HG02943 (cell line): ENCODE results near the gene ANAPC10.

Experiments
- ATAC-seq: cut with Tn5 transposase; IDR thresholded peaks from one replicate; pipeline ENCODE4 v1.9.1; 2021; ENCODE audit warnings: mild to moderate bottlenecking, low read depth, moderate library complexity; ENCODE audit not compliant: unreplicated experiment

ANAPC10 gene

GRCh38 chr4:145075742-145076468 is 22.1 kb downstream of the ANAPC10 start:
- ATAC-seq: no peak

DNA sequence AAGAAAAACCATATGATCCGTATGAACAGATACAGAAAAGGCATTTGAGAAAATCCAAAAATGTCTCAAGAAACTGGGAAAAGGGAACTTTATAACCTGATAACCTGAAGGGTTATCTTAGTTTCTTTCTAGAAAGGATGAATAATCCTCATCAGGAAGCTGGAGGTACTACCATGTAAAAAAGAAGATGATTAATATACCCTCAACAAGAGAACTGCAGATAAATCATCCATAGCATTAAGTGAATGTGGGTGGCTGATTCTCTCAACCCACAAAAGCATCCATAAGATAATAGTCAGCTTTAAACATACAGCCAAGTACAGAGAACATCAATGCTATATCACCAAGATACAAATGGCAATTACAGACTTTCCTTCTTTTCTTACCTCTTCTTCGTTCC is 26.4 kb downstream of the ANAPC10 start:
- no peak for ATAC-seq

DNA sequence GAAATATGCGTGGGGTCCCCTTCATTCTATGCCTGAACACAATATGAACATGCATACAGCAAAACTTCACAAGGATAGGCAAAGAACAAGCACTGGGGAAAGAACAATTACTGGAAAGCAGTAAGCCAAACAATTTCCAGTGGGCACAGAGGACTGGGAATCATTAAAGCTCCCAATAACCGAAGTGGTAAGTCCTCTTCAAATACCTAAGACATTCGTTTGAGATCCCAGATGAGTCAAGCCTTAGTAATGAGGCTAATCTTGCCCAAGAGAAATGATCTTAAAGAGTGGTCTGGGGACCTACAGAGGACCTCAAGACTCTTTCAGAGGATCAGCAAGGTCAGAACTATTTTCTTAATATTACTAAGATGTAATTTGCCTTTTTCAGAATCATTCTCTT is 28.6 kb downstream of the ANAPC10 start:
- ATAC-seq: no peak

DNA sequence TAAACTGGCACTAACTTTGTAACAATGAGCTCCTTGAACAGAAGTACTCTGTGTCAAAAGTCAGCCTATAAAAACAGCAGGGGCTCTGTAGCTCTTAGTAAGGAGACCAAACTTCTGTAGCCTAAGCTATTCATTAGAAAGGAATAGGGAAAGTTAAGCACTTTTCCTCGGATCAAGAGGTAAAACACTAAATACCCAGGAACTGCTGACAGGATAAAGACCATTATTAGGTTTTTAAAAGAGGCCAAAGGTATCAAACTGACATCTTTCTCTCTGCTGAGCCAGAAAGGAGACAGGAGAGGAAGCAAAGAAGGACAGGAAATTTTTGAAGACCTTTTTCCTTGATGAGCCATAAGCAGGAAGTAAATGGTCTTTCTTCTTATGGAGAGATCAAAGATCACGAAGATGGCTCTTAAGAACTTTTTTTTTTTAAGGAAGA is 31.9 kb downstream of the ANAPC10 start:
- ATAC-seq: no peak

- peak; percentile 62 for ATAC-seq
Observed at GRCh38 chr4:145061318-145061920, 36.6 kb downstream of the ANAPC10 start.

DNA sequence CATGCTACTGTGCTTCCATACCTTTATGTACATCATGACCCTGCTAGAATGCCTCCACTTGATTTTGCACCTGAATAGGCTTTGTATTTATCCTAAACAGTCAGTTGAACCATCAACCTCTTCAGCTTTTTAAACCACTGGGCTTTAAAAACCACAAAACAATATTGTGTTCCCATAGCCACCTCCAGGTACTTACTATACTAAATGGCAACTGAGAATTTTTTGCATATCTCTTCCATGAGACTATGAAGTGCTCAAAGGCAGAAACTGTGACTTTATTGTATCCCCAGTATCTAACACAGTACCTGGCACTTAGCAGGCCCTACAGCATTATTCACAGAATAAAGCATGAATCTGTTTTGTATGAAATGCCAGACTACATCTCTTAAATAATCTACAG is 39.7 kb downstream of the ANAPC10 start:
- ATAC-seq: no peak

DNA sequence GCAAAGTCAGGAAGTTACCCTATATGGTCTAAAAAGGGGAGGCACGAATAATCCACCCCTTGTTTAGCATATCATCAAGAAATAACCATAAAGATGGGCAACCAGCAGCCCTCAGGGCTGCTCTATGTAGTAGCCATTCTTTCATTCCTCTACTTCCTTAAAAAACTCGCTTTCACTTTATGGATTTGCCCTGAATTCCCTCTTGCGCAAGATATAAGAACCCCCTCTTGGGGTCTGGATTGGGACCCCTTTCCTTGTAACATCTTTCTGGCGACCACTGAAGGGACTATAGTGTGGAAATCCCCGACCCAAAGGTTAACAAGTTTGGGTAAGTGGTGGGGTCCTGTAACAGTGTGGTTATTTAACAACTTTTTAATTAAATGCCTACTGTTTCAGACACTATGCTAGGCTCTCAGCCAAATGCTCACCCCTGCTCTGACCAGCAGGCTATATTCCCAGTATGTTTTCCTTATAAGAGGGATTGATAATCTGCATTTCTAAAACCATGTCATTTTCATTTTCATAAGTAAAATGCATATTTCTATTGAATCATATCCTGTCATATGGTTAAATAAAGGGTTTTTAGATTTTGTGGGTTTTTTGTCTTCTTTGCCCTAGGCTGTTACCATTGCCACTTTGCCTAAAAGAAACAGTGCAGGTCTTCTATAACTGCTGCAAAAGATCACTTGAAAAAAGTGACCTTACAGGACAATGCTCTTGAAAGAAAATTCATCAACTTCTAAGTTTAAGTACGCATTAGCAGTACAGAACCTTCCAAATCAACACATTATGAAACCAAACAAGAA is 41.5 kb downstream of the ANAPC10 start:
- no peak for ATAC-seq

- ATAC-seq: no peak
Observed at GRCh38 chr4:145055533-145056257, 42.3 kb downstream of the ANAPC10 start.

DNA sequence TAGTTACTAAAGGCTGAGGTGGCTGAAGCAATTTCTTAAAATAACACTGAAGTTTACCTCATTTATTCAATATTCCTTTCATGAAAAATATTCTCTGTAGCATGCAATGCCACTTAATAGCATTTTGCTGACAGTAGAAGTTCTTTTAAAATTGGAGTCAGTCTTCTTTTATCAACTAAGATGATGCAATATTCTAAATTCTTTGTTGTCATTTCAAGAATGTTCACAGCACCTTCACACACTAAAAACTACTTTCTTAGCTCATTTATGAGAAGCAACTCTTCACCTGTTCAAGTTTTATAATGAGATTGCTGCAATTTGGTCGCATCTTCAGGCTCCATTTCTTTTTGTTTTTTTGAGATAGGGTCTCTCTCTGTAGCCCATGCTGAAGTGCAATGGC is 48.8 kb downstream of the ANAPC10 start:
- ATAC-seq: no peak

GRCh38 chr4:145048817-145049216 is 49.2 kb downstream of the ANAPC10 start:
- no peak for ATAC-seq

DNA sequence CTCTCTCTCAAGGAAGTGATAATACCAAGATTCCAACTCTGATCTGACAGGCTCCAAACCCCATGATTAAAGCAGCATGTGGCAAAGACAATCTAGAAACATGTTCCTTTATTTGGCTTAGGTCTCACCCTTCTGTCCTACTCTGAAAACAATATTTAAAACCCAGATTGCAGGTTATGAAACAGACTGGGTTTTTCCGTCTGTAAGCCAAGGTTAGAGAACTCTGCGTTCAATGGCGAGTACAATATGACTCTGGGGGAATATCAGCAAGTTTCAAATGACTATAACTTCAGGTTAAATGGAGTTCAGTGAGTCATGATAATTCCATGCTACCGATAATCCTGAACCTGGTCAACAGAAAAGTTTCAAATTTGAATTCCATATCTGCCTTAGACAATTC is 50.8 kb downstream of the ANAPC10 start:
- ATAC-seq: no peak

DNA sequence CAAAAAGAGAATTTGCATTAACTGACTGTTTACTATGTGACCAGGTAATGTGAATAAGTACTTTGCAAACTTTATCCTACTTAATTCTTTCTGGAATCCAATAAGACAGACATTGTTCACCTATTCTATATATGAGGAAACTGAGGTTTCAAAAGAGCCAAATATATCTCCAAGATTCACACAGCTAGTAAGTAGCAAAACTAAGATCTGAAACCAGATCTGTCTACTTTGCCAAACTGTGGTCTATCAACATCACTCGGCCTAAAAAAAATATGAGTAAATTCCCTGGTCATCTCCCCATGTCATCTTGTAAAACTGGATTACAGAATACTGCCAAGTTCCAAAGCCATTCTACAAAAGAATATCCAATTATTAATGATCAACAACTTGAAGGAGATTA is 52.8 kb downstream of the ANAPC10 start:
- no peak for ATAC-seq

DNA sequence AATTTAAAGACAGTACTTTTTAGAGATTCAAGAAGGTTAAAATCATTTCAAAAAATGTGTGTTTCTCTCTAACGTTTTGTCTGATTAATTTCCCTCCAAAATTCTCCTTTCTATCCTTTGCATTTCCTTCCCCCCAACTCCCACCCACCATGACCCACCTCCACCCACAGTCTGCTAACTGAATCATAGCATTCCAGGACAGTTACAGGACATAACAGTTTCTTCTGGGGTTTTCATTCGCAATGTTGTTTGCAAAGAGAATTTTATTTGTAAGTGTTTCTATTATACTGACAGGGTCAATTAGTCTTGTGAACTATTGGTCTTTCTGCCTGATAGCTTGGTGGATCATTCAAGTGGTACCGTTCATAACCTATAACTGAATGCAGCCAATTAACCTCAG is 53.7 kb downstream of the ANAPC10 start:
- ATAC-seq: no peak

GRCh38 chr4:145043306-145043705 is 54.7 kb downstream of the ANAPC10 start:
- no peak for ATAC-seq

- no peak for ATAC-seq
Observed at GRCh38 chr4:145042601-145043285, 55.3 kb downstream of the ANAPC10 start.

DNA sequence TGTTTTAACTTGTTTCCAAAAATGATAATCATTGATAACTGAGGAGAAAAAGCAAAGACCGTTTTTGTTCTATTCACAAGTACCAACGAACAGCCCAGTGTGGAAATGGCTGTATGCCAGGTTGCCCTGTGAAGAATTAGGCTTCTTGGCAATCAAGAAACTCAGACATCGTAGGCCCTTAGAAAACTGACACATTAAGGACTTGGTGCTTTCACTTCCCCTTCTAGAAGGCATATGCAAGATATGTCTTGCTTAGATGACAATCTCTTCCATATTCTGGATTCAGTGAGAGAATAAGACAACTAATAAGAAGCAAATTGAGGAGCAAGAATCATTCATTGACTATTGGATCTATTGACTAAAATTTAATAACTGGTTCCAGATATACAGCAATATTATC is 56.6 kb downstream of the ANAPC10 start:
- peak; percentile 91 for ATAC-seq

GRCh38 chr4:145035494-145036136 is 62.4 kb downstream of the ANAPC10 start:
- ATAC-seq: no peak

GRCh38 chr4:145034727-145035211 is 63.2 kb downstream of the ANAPC10 start:
- ATAC-seq: no peak

DNA sequence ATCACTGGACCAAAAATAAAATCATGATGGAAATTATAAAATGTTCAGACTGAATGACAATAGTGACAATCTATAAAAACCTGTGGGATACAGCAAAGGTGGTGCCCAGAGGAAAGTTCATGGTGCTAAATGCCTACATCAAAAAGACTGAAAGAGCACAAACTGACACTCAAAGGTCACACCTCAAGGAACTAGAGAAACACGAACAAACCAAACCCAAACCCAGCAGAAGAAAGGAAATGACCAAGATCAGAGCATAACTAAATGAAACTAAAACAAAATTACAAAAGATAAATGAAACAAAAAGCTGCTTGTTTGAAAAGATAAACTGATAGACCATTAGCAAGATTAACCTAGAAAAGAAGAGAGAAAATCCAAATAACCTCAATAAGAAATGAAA is 78.7 kb downstream of the ANAPC10 start:
- no peak for ATAC-seq

DNA sequence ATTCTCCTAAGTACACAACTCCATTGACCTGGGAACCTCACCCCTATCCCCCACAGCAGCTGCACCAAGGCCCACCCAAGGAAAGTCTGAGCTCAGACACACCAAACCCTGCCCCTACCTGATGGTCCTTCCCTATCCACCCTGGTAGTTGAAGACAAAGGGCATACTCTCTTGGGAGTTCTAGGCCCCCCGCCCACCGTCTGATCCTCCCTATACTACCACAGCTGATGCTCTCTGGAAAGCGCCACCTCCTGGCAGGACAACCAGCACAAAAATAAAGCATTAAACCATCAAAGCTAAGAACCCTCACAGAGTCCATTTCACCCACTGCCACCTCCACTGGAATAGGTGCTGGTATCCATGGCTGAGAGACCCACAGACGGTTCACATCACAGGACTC is 83.6 kb downstream of the ANAPC10 start:
- ATAC-seq: no peak
